ENCODE measurements around the gene CEACAM16. TPM values are rescaled to one million over a fixed set of nuclear protein-coding genes. Genes with fewer than 3 reads are reported as not detected.

Gene CEACAM16
- total and polyA plus RNA-seq, 10 of the 15 experiments (the other 5 are each of a cell fraction or from before 2014, with no cell fraction given), result not detected

- TF ChIP-seq IRF4 (IDR thresholded peaks at IDR 0.05; ENCODE audit: low read depth, low read length) (no peak), ZBTB11 (CRISPR knock-in tag; IDR thresholded peaks at IDR 0.05) (no peak), TCF12 (IDR thresholded peaks at IDR 0.05; ENCODE audit: low read depth, low read length) (peak; percentile 69), FOXM1 (IDR thresholded peaks at IDR 0.05; ENCODE audit: low read depth, low read length) (no peak), CEBPB (IDR thresholded peaks at IDR 0.05; ENCODE audit: borderline replicate concordance in 1 of 2, low read depth in 2 of 2, low read length in 2 of 2) (no peak), NR2C1 (IDR thresholded peaks at IDR 0.05) (peak; percentile 42; the same call in 1 of the 2 replicates), RFX5 (IDR thresholded peaks at IDR 0.05; ENCODE audit: low read depth, low read length) (no peak), KDM1A (IDR thresholded peaks at IDR 0.05; ENCODE audit: borderline replicate concordance) (no peak), SRF (IDR thresholded peaks at IDR 0.05; ENCODE audit: low read depth in 2 of 2, low read length in 2 of 2) (no peak), MXI1 (IDR thresholded peaks at IDR 0.05; ENCODE audit: low read depth, low read length) (0 out of 2 replicates have a peak, but pooled peaks have one; percentile 38), CEBPZ (IDR thresholded peaks at IDR 0.05; ENCODE audit: low read depth, low read length) (no peak), EZH2 (IDR thresholded peaks at IDR 0.05; ENCODE audit: borderline replicate concordance, control insufficient read depth, low read depth, low read length) (no peak), ZNF592 (IDR thresholded peaks at IDR 0.05) (no peak), MTA3 (IDR thresholded peaks at IDR 0.05; ENCODE audit: borderline replicate concordance, low read length) (no peak; the same call in 1 of the 2 replicates), GABPA (IDR thresholded peaks at IDR 0.05; ENCODE audit: low read depth) (no peak), JUND (IDR thresholded peaks at IDR 0.05; ENCODE audit: low read depth, low read length) (no peak), SMC3 (IDR thresholded peaks at IDR 0.05; ENCODE audit: borderline replicate concordance, low read length) (no peak)
These were observed 38.5 kb downstream of the CEACAM16 start (continued) for GRCh38 chr19:44737238-44738071.

Data from GM12878 (cell line).